GM21515 (cell line): ENCODE measurements around the gene TOP3B.

Experiments
- ATAC-seq: cut with Tn5 transposase; IDR thresholded peaks from one replicate; pipeline ENCODE4 v1.9.1; 2021; ENCODE audit not compliant: unreplicated experiment

Gene TOP3B

GRCh38 chr22:21907638-21908522 lies 74.7 kb downstream of the TOP3B start:
- no peak for ATAC-seq
